CD14-positive monocyte (primary cell): ENCODE measurements around the gene CDKN1B. TPM values are rescaled to one million over a fixed set of nuclear protein-coding genes. Genes with fewer than 3 reads are reported as not detected.

Source experiments
- DNase-seq, 3 donors: peaks; one replicate each; pipeline ENCODE4 v3.0.0-alpha.2; 2011 to 2022
- H2AFZ ChIP-seq: 2 replicates; pipeline ENCODE4 v1.6.0; 2012; ENCODE audit warnings: mild to moderate bottlenecking, low read depth, low read length, inconsistent platforms; ENCODE audit not compliant: insufficient read depth, poor library complexity, severe bottlenecking
- H3K27ac ChIP-seq, 2 donors: 1 replicate in 1 of 2; 2 replicates in 1 of 2; pipeline ENCODE4 v1.5.1; 2012 to 2013; ENCODE audit warnings: low read length in 2 of 2, control low read depth in 1 of 2, inconsistent platforms in 1 of 2, low read depth in 1 of 2, mild to moderate bottlenecking in 1 of 2
- H3K27me3 ChIP-seq, 2 donors: one replicate each; pipeline versions ENCODE4 v1.6.0 to v1.6.1; 2011 to 2013; ENCODE audit warnings: low read length in 2 of 2; ENCODE audit not compliant: control insufficient read depth in 2 of 2, insufficient read depth in 2 of 2
- H3K36me3 ChIP-seq, 2 donors: replicated peaks in 1 of 2; 1 replicate in 1 of 2; 2 replicates in 1 of 2; pipeline versions ENCODE4 v1.5.1 to v1.6.1; 2012 to 2013; ENCODE audit warnings: low read length in 2 of 2, control low read depth in 1 of 2, inconsistent platforms in 1 of 2, mild to moderate bottlenecking in 1 of 2; ENCODE audit not compliant: insufficient read depth in 2 of 2, control insufficient read depth in 1 of 2
- H3K4me1 ChIP-seq, 2 donors: 1 replicate in 1 of 2; 2 replicates in 1 of 2; pipeline versions ENCODE4 v1.5.1 to v1.6.1; 2012 to 2013; ENCODE audit warnings: low read length in 2 of 2, control low read depth in 1 of 2, inconsistent platforms in 1 of 2, mild to moderate bottlenecking in 1 of 2, moderate library complexity in 1 of 2; ENCODE audit not compliant: insufficient read depth in 2 of 2, control insufficient read depth in 1 of 2
- H3K4me2 ChIP-seq: replicated peaks from 2 replicates; pipeline ENCODE3; 2012; ENCODE audit warnings: low read length, moderate library complexity, mild to moderate bottlenecking; ENCODE audit not compliant: poor library complexity, severe bottlenecking; ENCODE audit errors: extremely low read depth
- H3K4me3 ChIP-seq, 3 experiments: fragments of 200-600 bp in 1 of 3; sonication (generic) in 1 of 3; replicated peaks in 1 of 3; 1 replicate in 2 of 3; 2 replicates in 1 of 3; pipeline ENCODE4 v1.5.1; 2011 to 2013; ENCODE audit warnings: low read length in 3 of 3, mild to moderate bottlenecking in 3 of 3, control low read depth in 2 of 3, low read depth in 2 of 3, inconsistent platforms in 1 of 3, moderate library complexity in 1 of 3
- H3K79me2 ChIP-seq: 2 replicates; pipeline ENCODE4 v1.6.0; 2012; ENCODE audit warnings: mild to moderate bottlenecking, control low read depth, inconsistent platforms, low read length, moderate library complexity; ENCODE audit not compliant: insufficient read depth
- H3K9ac ChIP-seq: 2 replicates; pipeline ENCODE4 v1.6.0; 2017; ENCODE audit warnings: low read length, mild to moderate bottlenecking; ENCODE audit not compliant: insufficient read depth, poor library complexity, severe bottlenecking
- H3K9me3 ChIP-seq, 2 donors: replicated peaks in 1 of 2; 1 replicate in 1 of 2; 2 replicates in 1 of 2; pipeline versions ENCODE4 v1.5.1 to v1.6.1; 2012 to 2013; ENCODE audit warnings: low read length in 2 of 2, control low read depth in 1 of 2; ENCODE audit not compliant: control insufficient read depth in 1 of 2, insufficient read depth in 1 of 2
- H4K20me1 ChIP-seq: 2 replicates; pipeline ENCODE4 v1.6.0; 2012; ENCODE audit warnings: mild to moderate bottlenecking, low read length, control low read depth, moderate library complexity; ENCODE audit not compliant: insufficient read depth
- H3K27ac Mint-ChIP-seq, 7 donors: one replicate each; pipeline ENCODE4 v1.8.0; 2020; ENCODE audit warnings: mild to moderate bottlenecking in 7 of 7, mixed read lengths in 7 of 7, moderate library complexity in 6 of 7, inconsistent platforms in 2 of 7
- H3K27me3 Mint-ChIP-seq, 3 donors: one replicate each; pipeline ENCODE4 v1.8.0; 2021 to 2022; ENCODE audit warnings: low read depth in 3 of 3, mild to moderate bottlenecking in 3 of 3, mixed read lengths in 3 of 3, moderate library complexity in 3 of 3, inconsistent platforms in 1 of 3
- H3K36me3 Mint-ChIP-seq, 2 donors: one replicate each; pipeline ENCODE4 v1.8.0; 2020; ENCODE audit warnings: mixed read lengths in 2 of 2, inconsistent platforms in 1 of 2, mild to moderate bottlenecking in 1 of 2
- H3K4me1 Mint-ChIP-seq: one replicate; pipeline ENCODE4 v1.8.0; 2020; ENCODE audit warnings: mild to moderate bottlenecking, mixed read lengths
- H3K4me3 Mint-ChIP-seq, 2 donors: one replicate each; pipeline ENCODE4 v1.8.0; 2020; ENCODE audit warnings: mild to moderate bottlenecking in 2 of 2, mixed read lengths in 2 of 2, moderate library complexity in 1 of 2
- H3K9me3 Mint-ChIP-seq, 7 donors: one replicate each; pipeline ENCODE4 v1.8.0; 2020 to 2022; ENCODE audit warnings: mixed read lengths in 7 of 7, mild to moderate bottlenecking in 6 of 7, moderate library complexity in 6 of 7, inconsistent platforms in 2 of 7
- WGBS: methylation state at CpG from one replicate; pipeline ENCODE4 v1.1.5; 2013; ENCODE audit warnings: missing lambda C conversion rate; ENCODE audit not compliant: insufficient coverage; 5-methylcytosine and 5-hydroxymethylcytosine counted together
- intact Hi-C, 2 donors: fragments of 100-400 bp; cut with micrococcal nuclease; formaldehyde crosslinking; loops; one replicate each; pipeline versions ENCODE4 v1.15.0 to v1.15.1; 2023
- polyA plus RNA-seq, 3 donors: library from polyadenylated mRNA; depleted of rRNA in 1 of 3; unstranded in 2 of 3; stranded (reverse) in 1 of 3; fragments of 300-500 nt in 2 of 3; fragments of >200 nt in 1 of 3; fragmentation: Illumina TruSeq in 2 of 3; gene quantifications; 1 replicate in 2 of 3; 2 replicates in 1 of 3; pipeline ENCODE4 v1.2.3, GENCODE V29; 2012 to 2021
- TF ChIP-seq, protein P1 (sequence below): fragments of 200-600 bp; IDR thresholded peaks from one replicate; pipeline ENCODE4 v1.8.0; 2022; ENCODE audit warnings: antibody characterized with exemption, mild to moderate bottlenecking

Gene CDKN1B
- polyA plus RNA-seq, 3 donors, result 9.2 to 98.1 (median 9.5) TPM

DNA sequence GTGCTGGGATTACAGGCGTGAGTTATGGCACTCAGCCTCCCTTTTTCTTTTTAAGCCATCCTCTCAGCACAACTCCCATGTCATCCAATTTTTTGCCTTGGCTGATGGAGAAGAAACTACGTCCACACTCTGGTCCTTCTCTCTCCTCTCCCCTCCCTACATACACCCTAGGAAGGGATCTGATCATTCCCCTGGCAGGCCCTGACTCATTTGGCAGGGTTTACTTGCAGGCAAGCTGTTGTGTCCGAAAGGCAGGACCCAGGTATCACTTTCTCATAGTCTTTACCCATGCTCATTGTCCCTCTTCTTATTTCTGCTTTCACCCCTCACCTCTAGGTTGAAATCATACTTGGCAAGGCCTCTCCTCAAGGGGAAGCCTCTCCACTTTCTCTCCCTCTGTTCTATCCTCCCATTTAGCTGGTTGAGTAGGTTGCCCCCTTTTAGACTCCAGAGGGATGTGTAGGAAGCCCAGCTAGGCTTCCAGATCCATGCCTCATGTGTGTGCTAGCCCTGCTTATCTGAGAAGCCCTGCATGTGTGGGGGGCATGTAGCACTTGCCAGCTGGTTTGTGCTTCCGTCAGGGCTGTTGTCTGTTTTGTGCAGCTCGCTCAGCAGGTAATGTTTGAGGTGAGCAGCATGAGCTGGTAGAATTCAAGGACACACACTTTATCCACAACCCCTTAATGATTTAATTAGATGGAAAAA is 36.0 kb upstream of the CDKN1B start:
- peaks cover 0 to 2% (median 1%) of the 10 kb centered on the region in 3 donors for H3K27me3 Mint-ChIP-seq

DNA sequence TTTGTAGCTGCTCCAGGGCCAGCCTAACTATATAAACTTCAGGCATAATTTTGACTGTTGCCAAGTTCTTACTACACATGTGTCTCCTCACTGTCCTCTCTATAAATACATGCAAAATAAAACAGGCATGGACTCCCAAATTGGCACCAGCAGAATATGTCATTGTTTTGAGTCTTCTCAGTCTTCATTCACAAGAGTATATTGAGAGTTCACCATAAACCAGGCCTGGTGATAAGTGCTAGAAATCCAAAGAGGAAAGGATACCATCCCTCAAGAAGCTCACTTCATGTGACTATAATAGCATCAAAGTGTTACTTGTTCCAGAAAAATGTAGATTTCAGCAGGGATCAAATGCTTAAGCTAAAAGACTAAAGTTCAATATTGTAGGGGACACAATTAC is 34.9 kb upstream of the CDKN1B start:
- intact Hi-C loops, result no loop called here
- no peak overlapping the region for H3K27ac Mint-ChIP-seq
- peaks cover 0 to 2% (median 1%) of the 10 kb centered on the region in 3 donors for H3K27me3 Mint-ChIP-seq
- Histone ChIP-seq H3K9ac (no peak overlapping the region), H3K4me1 (no peaks in the 10 kb centered on the region), H3K36me3 (no peaks in the 10 kb centered on the region), H4K20me1 (no peaks in the 10 kb centered on the region), H3K79me2 (no peaks in the 10 kb centered on the region), H3K27ac (no peak overlapping the region), H3K4me2 (no peak overlapping the region), H2AFZ (no peak overlapping the region), H3K4me3 (no peak overlapping the region), H3K27me3 (no peaks in the 10 kb centered on the region), H3K9me3 (no peaks in the 10 kb centered on the region)
- H3K4me1 Mint-ChIP-seq, result peaks cover 4% of the 10 kb centered on the region
- no peak overlapping the region for H3K4me3 Mint-ChIP-seq
- TF ChIP-seq, protein P1, sequence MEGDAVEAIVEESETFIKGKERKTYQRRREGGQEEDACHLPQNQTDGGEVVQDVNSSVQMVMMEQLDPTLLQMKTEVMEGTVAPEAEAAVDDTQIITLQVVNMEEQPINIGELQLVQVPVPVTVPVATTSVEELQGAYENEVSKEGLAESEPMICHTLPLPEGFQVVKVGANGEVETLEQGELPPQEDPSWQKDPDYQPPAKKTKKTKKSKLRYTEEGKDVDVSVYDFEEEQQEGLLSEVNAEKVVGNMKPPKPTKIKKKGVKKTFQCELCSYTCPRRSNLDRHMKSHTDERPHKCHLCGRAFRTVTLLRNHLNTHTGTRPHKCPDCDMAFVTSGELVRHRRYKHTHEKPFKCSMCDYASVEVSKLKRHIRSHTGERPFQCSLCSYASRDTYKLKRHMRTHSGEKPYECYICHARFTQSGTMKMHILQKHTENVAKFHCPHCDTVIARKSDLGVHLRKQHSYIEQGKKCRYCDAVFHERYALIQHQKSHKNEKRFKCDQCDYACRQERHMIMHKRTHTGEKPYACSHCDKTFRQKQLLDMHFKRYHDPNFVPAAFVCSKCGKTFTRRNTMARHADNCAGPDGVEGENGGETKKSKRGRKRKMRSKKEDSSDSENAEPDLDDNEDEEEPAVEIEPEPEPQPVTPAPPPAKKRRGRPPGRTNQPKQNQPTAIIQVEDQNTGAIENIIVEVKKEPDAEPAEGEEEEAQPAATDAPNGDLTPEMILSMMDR, result no peak
- no peak for DNase-seq
- peaks cover 0 to 2% (median 0%) of the 10 kb centered on the region in 7 donors for H3K9me3 Mint-ChIP-seq
- H3K36me3 Mint-ChIP-seq, result no peaks in the 10 kb centered on the region

More for the DNA sequence above, 36.0 kb upstream of the CDKN1B start:
- intact Hi-C loops, result no loop called here
- Histone ChIP-seq H3K9me3 (no peaks in the 10 kb centered on the region), H3K4me3 (no peak overlapping the region), H3K36me3 (no peaks in the 10 kb centered on the region), H4K20me1 (no peaks in the 10 kb centered on the region), H3K27me3 (no peaks in the 10 kb centered on the region), H2AFZ (no peak overlapping the region), H3K4me2 (no peak overlapping the region), H3K4me1 (no peaks in the 10 kb centered on the region), H3K79me2 (no peaks in the 10 kb centered on the region), H3K27ac (no peak overlapping the region), H3K9ac (no peak overlapping the region)
- Mint-ChIP-seq H3K4me3 (no peak overlapping the region), H3K27ac (no peak overlapping the region), H3K9me3 (peaks cover 0 to 2% (median 0%) of the 10 kb centered on the region in 7 donors), H3K4me1 (peaks cover 4% of the 10 kb centered on the region), H3K36me3 (no peaks in the 10 kb centered on the region)
- TF ChIP-seq, protein P1, result no peak
- WGBS, result 83% methylated on average over 2 of the region's 5 CpGs
- DNase-seq, result no peak
